H1 (cell line): Measurements from ENCODE around the gene MPST. TPM values are rescaled to one million over a fixed set of nuclear protein-coding genes. Genes with fewer than 3 reads are reported as not detected.

Experiments
- CTCF ChIA-PET: fragments of 300-600 bp; sonication (Branson Sonifier 250); formaldehyde crosslinking; loops from one replicate; lab custom pipeline; 2021; ENCODE audit not compliant: partially characterized antibody; lab: Charles Lee
- POLR2A ChIA-PET: fragments of 300-600 bp; sonication (Branson Sonifier 250); formaldehyde crosslinking; loops from one replicate; lab custom pipeline; 2021; ENCODE audit warnings: inconsistent platforms; ENCODE audit not compliant: partially characterized antibody; lab: Charles Lee
- DNase-seq, 2 experiments: peaks; one replicate each; pipeline versions ENCODE4 v3.0.0 to v3.0.0-alpha.2; 2010 to 2022; ENCODE audit warnings: low spot score in 2 of 2, low read depth in 1 of 2, mixed read lengths in 1 of 2
- FAIRE-seq: peaks from 2 replicates; lab custom pipeline; 2011; peaks lifted over from hg19 to GRCh38; lab: Jason Lieb, UNC
- H2AFZ ChIP-seq: 2 replicates; pipeline ENCODE4 v1.8.1; 2012; ENCODE audit warnings: low read length, inconsistent platforms
- H2AK5ac ChIP-seq: 2 replicates; pipeline ENCODE4 v1.6.1; 2013; ENCODE audit warnings: low read depth, low read length
- H2BK120ac ChIP-seq: replicated peaks from 2 replicates; pipeline ENCODE3; 2013; ENCODE audit warnings: low read depth, low read length, inconsistent platforms
- H2BK12ac ChIP-seq: 2 replicates; pipeline ENCODE4 v1.6.1; 2013; ENCODE audit warnings: low read depth, low read length
- H2BK15ac ChIP-seq: 2 replicates; pipeline ENCODE4 v1.6.1; 2013; ENCODE audit warnings: low read length
- H2BK20ac ChIP-seq: 2 replicates; pipeline ENCODE4 v1.6.1; 2013; ENCODE audit warnings: low read length
- H2BK5ac ChIP-seq: 2 replicates; pipeline ENCODE4 v1.6.1; 2013; ENCODE audit warnings: low read depth, low read length
- H3K14ac ChIP-seq: 2 replicates; pipeline ENCODE4 v1.6.1; 2013; ENCODE audit warnings: inconsistent platforms; ENCODE audit not compliant: insufficient read length
- H3K18ac ChIP-seq: 2 replicates; pipeline ENCODE4 v1.6.1; 2013; ENCODE audit warnings: low read length; ENCODE audit errors: extremely low read depth
- H3K23ac ChIP-seq: 2 replicates; pipeline ENCODE4 v1.6.1; 2013; ENCODE audit warnings: inconsistent platforms; ENCODE audit not compliant: insufficient read length
- H3K23me2 ChIP-seq: 2 replicates; pipeline ENCODE4 v1.6.1; 2013; ENCODE audit warnings: low read depth, low read length
- H3K27ac ChIP-seq: 2 replicates; pipeline ENCODE4 v1.6.1; 2011; ENCODE audit warnings: low read depth, low read length, inconsistent platforms
- H3K27me3 ChIP-seq, 4 experiments: replicated peaks in 1 of 4; 1 replicate in 1 of 4; 2 replicates in 3 of 4; pipeline versions ENCODE4 v1.6.1 to v1.8.1; 2011 to 2013; ENCODE audit warnings: low read length in 3 of 4, mild to moderate bottlenecking in 3 of 4, inconsistent platforms in 2 of 4, mixed read lengths in 2 of 4, moderate library complexity in 1 of 4; ENCODE audit not compliant: control insufficient read depth in 3 of 4, insufficient read depth in 3 of 4; ENCODE audit errors: extremely low read depth in 1 of 4
- H3K36me3 ChIP-seq, 4 experiments: 2 replicates each; pipeline versions ENCODE4 v1.6.1 to v1.8.1; 2011 to 2013; ENCODE audit warnings: mild to moderate bottlenecking in 4 of 4, low read length in 3 of 4, moderate library complexity in 2 of 4, control low read depth in 1 of 4, inconsistent platforms in 1 of 4; ENCODE audit not compliant: insufficient read depth in 4 of 4, control insufficient read depth in 2 of 4
- H3K4ac ChIP-seq: replicated peaks from 2 replicates; pipeline ENCODE3; 2013; ENCODE audit warnings: low read length, low read depth, mixed read lengths, inconsistent platforms; ENCODE audit not compliant: insufficient read length
- H3K4me1 ChIP-seq, 4 experiments: replicated peaks in 1 of 4; 1 replicate in 1 of 4; 2 replicates in 3 of 4; pipeline versions ENCODE4 v1.6.1 to v1.8.1; 2011 to 2013; ENCODE audit warnings: low read length in 3 of 4, inconsistent platforms in 2 of 4, mixed read lengths in 1 of 4; ENCODE audit not compliant: insufficient read depth in 4 of 4, control insufficient read depth in 3 of 4
- H3K4me2 ChIP-seq, 2 experiments: 2 replicates each; pipeline versions ENCODE4 v1.6.1 to v1.8.1; 2011 to 2013; ENCODE audit warnings: low read depth in 2 of 2, low read length in 2 of 2, control low read depth in 1 of 2, inconsistent platforms in 1 of 2, mild to moderate bottlenecking in 1 of 2; ENCODE audit not compliant: insufficient read depth in 1 of 2
- H3K4me3 ChIP-seq, 4 experiments: fragments of 200-600, 300-600 bp in 1 of 4; sonication (generic), shearing (Covaris generic), sonication (Bioruptor Twin) in 1 of 4; 2 replicates each; pipeline versions ENCODE4 v1.5.1 to v1.8.1; 2011 to 2016; ENCODE audit warnings: low read length in 4 of 4, low read depth in 3 of 4, control low read depth in 2 of 4, inconsistent platforms in 2 of 4, mild to moderate bottlenecking in 2 of 4, mixed read lengths in 1 of 4, moderate library complexity in 1 of 4; ENCODE audit not compliant: insufficient read depth in 2 of 4; ENCODE audit errors: extremely low read depth in 1 of 4
- H3K56ac ChIP-seq: replicated peaks from 2 replicates; pipeline ENCODE3; 2013; ENCODE audit warnings: low read depth, mild to moderate bottlenecking, mixed read lengths, low read length, inconsistent platforms; ENCODE audit not compliant: insufficient read length
- H3K79me1 ChIP-seq: 2 replicates; pipeline ENCODE4 v1.6.1; 2013; ENCODE audit warnings: low read depth, low read length, control low read depth
- H3K79me2 ChIP-seq, 2 experiments: 2 replicates each; pipeline versions ENCODE4 v1.6.1 to v1.8.1; 2012 to 2013; ENCODE audit warnings: low read length in 2 of 2, mild to moderate bottlenecking in 2 of 2, inconsistent platforms in 1 of 2; ENCODE audit not compliant: insufficient read depth in 2 of 2, control insufficient read depth in 1 of 2
- H3K9ac ChIP-seq, 4 experiments: replicated peaks in 1 of 4; 1 replicate in 1 of 4; 2 replicates in 3 of 4; pipeline versions ENCODE4 v1.6.1 to v1.8.1; 2011 to 2013; ENCODE audit warnings: low read depth in 3 of 4, low read length in 3 of 4, control low read depth in 2 of 4, mild to moderate bottlenecking in 2 of 4, moderate library complexity in 2 of 4, inconsistent platforms in 1 of 4; ENCODE audit errors: extremely low read depth in 1 of 4
- H3K9me3 ChIP-seq, 2 experiments: 2 replicates each; pipeline versions ENCODE4 v1.6.1 to v1.8.1; 2012 to 2013; ENCODE audit warnings: mild to moderate bottlenecking in 2 of 2, moderate library complexity in 2 of 2, control low read depth in 1 of 2, inconsistent platforms in 1 of 2, low read depth in 1 of 2, low read length in 1 of 2, mixed read lengths in 1 of 2; ENCODE audit not compliant: insufficient read depth in 2 of 2
- H4K20me1 ChIP-seq, 2 experiments: replicated peaks in 1 of 2; 2 replicates each; pipeline versions ENCODE3 to v1.8.1; 2011 to 2013; ENCODE audit warnings: inconsistent platforms in 2 of 2, low read length in 2 of 2, mild to moderate bottlenecking in 1 of 2; ENCODE audit not compliant: insufficient read depth in 2 of 2, control insufficient read depth in 1 of 2
- H4K5ac ChIP-seq: 2 replicates; pipeline ENCODE4 v1.6.1; 2013; ENCODE audit warnings: low read length, low read depth, mixed read lengths, inconsistent platforms; ENCODE audit not compliant: insufficient read length
- H4K8ac ChIP-seq: 2 replicates; pipeline ENCODE4 v1.8.0; 2013; ENCODE audit warnings: mild to moderate bottlenecking, moderate library complexity, low read length, inconsistent platforms; ENCODE audit not compliant: insufficient read depth; ENCODE audit errors: extremely low read depth
- H4K91ac ChIP-seq: replicated peaks from 2 replicates; pipeline ENCODE3; 2013; ENCODE audit warnings: low read length, mixed read lengths, inconsistent platforms; ENCODE audit not compliant: insufficient read length
- ASH2L ChIP-seq: fragments of 200-600, 300-600 bp; sonication (generic); IDR thresholded peaks from one replicate; pipeline ENCODE4 v1.7.1; 2017; ENCODE audit warnings: low read length
- CBX5 ChIP-seq: fragments of 300-800, 300-1000 bp; sonication (generic); IDR thresholded peaks from 2 replicates; pipeline ENCODE4 v1.7.1; 2016; ENCODE audit warnings: antibody characterized with exemption, low read length, low read depth
- CEBPB ChIP-seq: IDR thresholded peaks from 2 replicates; pipeline ENCODE4 v1.6.1; 2012; ENCODE audit warnings: low read depth, low read length
- GTF2F1 ChIP-seq: IDR thresholded peaks from 2 replicates; pipeline ENCODE4 v1.6.1; 2012; ENCODE audit warnings: low read depth, low read length, improper control_type of control experiment, borderline replicate concordance
- HDAC2 ChIP-seq, 2 experiments: fragments of 300-600 bp in 1 of 2; sonication (generic) in 1 of 2; IDR thresholded peaks; 2 replicates each; pipeline ENCODE4 v1.6.1; 2011 to 2012; ENCODE audit warnings: low read depth in 2 of 2, low read length in 2 of 2, mild to moderate bottlenecking in 2 of 2, moderate library complexity in 2 of 2, borderline replicate concordance in 1 of 2, inconsistent platforms in 1 of 2
- HDAC6 ChIP-seq: IDR thresholded peaks from one replicate; pipeline ENCODE4 v1.7.1; 2012; ENCODE audit warnings: low read depth, mild to moderate bottlenecking, inconsistent platforms, low read length, moderate library complexity
- JUN ChIP-seq: IDR thresholded peaks from 2 replicates; pipeline ENCODE4 v1.6.1; 2011; ENCODE audit warnings: low read depth, mild to moderate bottlenecking, improper control_type of control experiment, low read length
- POLR2AphosphoS5 ChIP-seq: IDR thresholded peaks from 2 replicates; pipeline ENCODE4 v1.6.1; 2011; ENCODE audit warnings: low read depth, low read length
- RAD21 ChIP-seq, 2 experiments: IDR thresholded peaks in 1 of 2; conservative IDR thresholded peaks in 1 of 2; 2 replicates each; pipeline ENCODE4 v1.6.1; 2011; ENCODE audit warnings: low read depth in 2 of 2, low read length in 2 of 2, improper control_type of control experiment in 1 of 2, inconsistent platforms in 1 of 2, mild to moderate bottlenecking in 1 of 2, moderate library complexity in 1 of 2
- SIX5 ChIP-seq: IDR thresholded peaks from 2 replicates; pipeline ENCODE4 v1.6.1; 2011; ENCODE audit warnings: mild to moderate bottlenecking, low read depth, low read length
- SRF ChIP-seq: IDR thresholded peaks from 2 replicates; pipeline ENCODE4 v1.6.1; 2011; ENCODE audit warnings: mild to moderate bottlenecking, low read depth, low read length, moderate library complexity
- SUZ12 ChIP-seq: fragments of 200-600 bp; sonication (generic); IDR thresholded peaks from 2 replicates; pipeline ENCODE4 v1.6.1; 2012; ENCODE audit warnings: mild to moderate bottlenecking, inconsistent platforms, low read length, moderate library complexity, mixed read lengths
- TAF1 ChIP-seq: IDR thresholded peaks from 2 replicates; pipeline ENCODE4 v1.6.1; 2011; ENCODE audit warnings: mild to moderate bottlenecking, low read depth, low read length
- WGBS, 2 experiments: shearing (Covaris generic) in 1 of 2; methylation state at CpG; one replicate each; pipeline versions ENCODE4 v1.1.6 to v1.1.7; 2013 to 2015; ENCODE audit warnings: low lambda C conversion rate in 2 of 2, mixed read lengths in 2 of 2, inconsistent platforms in 1 of 2, low coverage in 1 of 2, missing lambda C conversion rate in 1 of 2; ENCODE audit not compliant: insufficient replicate concordance in 2 of 2, insufficient coverage in 1 of 2, insufficient read length in 1 of 2; ENCODE audit errors: extremely low coverage in 1 of 2, missing lambda C conversion rate in 1 of 2; 5-methylcytosine and 5-hydroxymethylcytosine counted together
- polyA plus RNA-seq, 7 experiments: library from polyadenylated mRNA; depleted of rRNA in 3 of 7; stranded (reverse) in 5 of 7; unstranded in 2 of 7; fragments of >200 nt in 5 of 7; fragments of 200-250 nt in 2 of 7; gene quantifications; 1 replicate in 5 of 7; 2 replicates in 1 of 7; 4 replicates in 1 of 7; pipeline versions ENCODE4 v1.2.1 to v1.2.3, GENCODE V29; 2011 to 2013; ENCODE audit warnings: missing spikeins in 2 of 7, mixed read lengths in 2 of 7
- total RNA-seq: library from RNA; stranded (reverse); fragmentation: NEBNext Ultra II Directional; extraction: Animal tissue kit (Norgen Biotek cat#: 25700); gene quantifications from 2 replicates; pipeline ENCODE4 v1.2.1, GENCODE V29; 2021

The MPST gene
- total and polyA plus RNA-seq, 2 of the 8 experiments (the other 6 are each of a cell fraction or from before 2014, with no cell fraction given): 86.0 to 124 TPM

DNA sequence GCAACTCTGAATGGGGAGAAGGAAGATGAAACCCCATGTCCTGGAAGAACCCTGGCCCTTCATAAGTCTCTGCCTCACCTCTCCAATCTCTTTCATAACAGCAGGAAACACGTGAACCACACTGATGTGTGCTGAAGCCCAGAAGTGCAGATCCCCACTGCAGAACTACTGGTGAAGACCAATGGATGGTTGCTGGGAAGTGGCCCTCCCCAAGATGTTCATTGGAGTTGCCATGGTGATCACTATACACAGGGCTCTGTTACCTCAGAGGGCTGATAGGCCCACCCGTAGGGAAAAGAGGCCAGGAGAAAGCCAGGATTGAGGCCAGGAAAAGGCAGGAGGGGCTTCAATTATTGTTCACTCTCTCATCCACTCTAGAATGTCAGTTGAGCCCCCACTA is 11.9 kb upstream of the MPST start:
- no peak overlapping the region for H2BK5ac ChIP-seq
- H3K27me3 ChIP-seq: peaks cover 0 to 3% (median 0%) of the 10 kb centered on the region in 4 experiments; a peak in 2 of 7 replicates
- H3K79me1 ChIP-seq: no peaks in the 10 kb centered on the region
- H3K14ac ChIP-seq: no peak overlapping the region
- DNase-seq: no peak
- FAIRE-seq: peak; percentile 19
- TF ChIP-seq SUZ12 (no peak), HDAC2 (IDR thresholded peaks at IDR 0.05; ENCODE audit: borderline replicate concordance in 1 of 2, low read depth in 2 of 2, low read length in 2 of 2) (no peak), CEBPB (no peak), CBX5 (no peak), SIX5 (no peak), HDAC6 (no peak), JUN (no peak), SRF (no peak), POLR2AphosphoS5 (no peak), ASH2L (no peak), RAD21 (IDR thresholded peaks at IDR 0.05 in 1 of 2, conservative IDR thresholded peaks at IDR 0.05 in 1 of 2; ENCODE audit: low read depth in 2 of 2, low read length in 2 of 2) (no peak), GTF2F1 (no peak), TAF1 (no peak)
- H2AFZ ChIP-seq: no peak overlapping the region
- H3K23me2 ChIP-seq: no peaks in the 10 kb centered on the region
- H2BK120ac ChIP-seq: no peak overlapping the region
- no peak overlapping the region for H3K4ac ChIP-seq
- POLR2A ChIA-PET: interaction anchor here (1.3 to 4.1 kb wide), 2 partner anchors 12 kb away, joined by 5 to 18 read pairs; partner anchors contain the start of genes MPST and TST
- no peak overlapping the region for H2BK12ac ChIP-seq
- no peak overlapping the region for H4K8ac ChIP-seq
- H3K4me3 ChIP-seq: no peak overlapping the region
- no peak overlapping the region for H3K27ac ChIP-seq
- H2AK5ac ChIP-seq: no peak overlapping the region
- no peaks in the 10 kb centered on the region for H3K9me3 ChIP-seq
- no peak overlapping the region for H2BK20ac ChIP-seq
- no peak overlapping the region for H4K5ac ChIP-seq
- H3K4me2 ChIP-seq: no peak overlapping the region
- no peak overlapping the region for H3K56ac ChIP-seq
- H4K20me1 ChIP-seq: peaks cover 0 to 4% of the 10 kb centered on the region in 2 experiments
- peaks cover 0 to 1% (median under 1%) of the 10 kb centered on the region in 4 experiments; a peak in 3 of 7 replicates for H3K4me1 ChIP-seq
- 57% methylated on average over 2 of the region's 2 CpGs; no CpG with 5 or more reads in 1 of the 2 experiments for WGBS, 2 experiments
- no peaks in the 10 kb centered on the region for H3K79me2 ChIP-seq
- CTCF ChIA-PET: interaction anchor here (1.0 to 2.9 kb wide), 7 partner anchors 9 to 250 kb away, joined by 3 to 14 read pairs (median 5); no protein-coding TSS in a partner anchor
- no peak overlapping the region for H3K23ac ChIP-seq
- no peak overlapping the region for H4K91ac ChIP-seq
- no peak overlapping the region for H3K18ac ChIP-seq
- no peak overlapping the region for H2BK15ac ChIP-seq
- H3K9ac ChIP-seq: no peak overlapping the region
- no peaks in the 10 kb centered on the region for H3K36me3 ChIP-seq
